Measurements from ENCODE around the gene BCCIP. TPM values are rescaled to one million over a fixed set of nuclear protein-coding genes. Genes with fewer than 3 reads are reported as not detected.

Gene BCCIP
- total and polyA plus RNA-seq, 2 of the 8 experiments (the other 6 are each of a cell fraction or from before 2014, with no cell fraction given), result 33.9 to 120 TPM

DNA sequence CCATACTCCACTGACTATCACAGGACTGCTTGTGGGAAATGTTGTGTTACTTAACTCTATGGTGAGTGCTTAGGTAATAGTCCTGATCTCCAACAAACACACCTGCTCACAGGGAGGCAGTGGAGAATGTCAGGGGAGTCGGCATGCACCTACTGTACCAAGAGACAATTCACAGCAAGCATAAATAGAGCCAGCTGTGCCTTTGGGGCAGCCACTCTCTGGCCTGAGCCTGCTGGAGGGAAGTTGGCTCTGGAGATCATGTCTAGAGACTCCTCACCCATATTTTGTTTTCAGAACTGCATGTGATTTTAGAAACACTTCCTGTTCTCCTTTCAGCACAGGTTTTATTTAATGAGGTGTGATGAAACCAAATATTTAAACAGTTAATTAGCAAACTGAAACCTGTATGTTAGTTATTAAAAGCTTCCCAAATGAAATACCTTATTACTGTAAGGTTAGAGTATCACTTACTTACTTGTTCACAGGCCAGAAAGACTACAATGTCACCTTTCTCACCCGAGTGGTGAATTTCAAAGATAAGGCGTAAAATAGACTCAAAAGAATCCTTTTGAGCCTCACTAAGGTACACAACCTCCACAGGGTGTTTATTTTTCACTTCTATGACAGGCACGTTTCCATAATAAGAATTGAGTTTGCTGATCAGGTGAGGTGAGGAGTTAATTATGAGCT is 35.9 kb downstream of the BCCIP start (continued):
- TF ChIP-seq, protein P1, sequence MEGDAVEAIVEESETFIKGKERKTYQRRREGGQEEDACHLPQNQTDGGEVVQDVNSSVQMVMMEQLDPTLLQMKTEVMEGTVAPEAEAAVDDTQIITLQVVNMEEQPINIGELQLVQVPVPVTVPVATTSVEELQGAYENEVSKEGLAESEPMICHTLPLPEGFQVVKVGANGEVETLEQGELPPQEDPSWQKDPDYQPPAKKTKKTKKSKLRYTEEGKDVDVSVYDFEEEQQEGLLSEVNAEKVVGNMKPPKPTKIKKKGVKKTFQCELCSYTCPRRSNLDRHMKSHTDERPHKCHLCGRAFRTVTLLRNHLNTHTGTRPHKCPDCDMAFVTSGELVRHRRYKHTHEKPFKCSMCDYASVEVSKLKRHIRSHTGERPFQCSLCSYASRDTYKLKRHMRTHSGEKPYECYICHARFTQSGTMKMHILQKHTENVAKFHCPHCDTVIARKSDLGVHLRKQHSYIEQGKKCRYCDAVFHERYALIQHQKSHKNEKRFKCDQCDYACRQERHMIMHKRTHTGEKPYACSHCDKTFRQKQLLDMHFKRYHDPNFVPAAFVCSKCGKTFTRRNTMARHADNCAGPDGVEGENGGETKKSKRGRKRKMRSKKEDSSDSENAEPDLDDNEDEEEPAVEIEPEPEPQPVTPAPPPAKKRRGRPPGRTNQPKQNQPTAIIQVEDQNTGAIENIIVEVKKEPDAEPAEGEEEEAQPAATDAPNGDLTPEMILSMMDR (IDR thresholded peaks at IDR 0.05; ENCODE audit: control extremely low read depth in 1 of 3, insufficient read depth in 1 of 3, low read depth in 1 of 3, low read length in 3 of 3), result no peak
- TF ChIP-seq SUZ12 (IDR thresholded peaks at IDR 0.05; ENCODE audit: low read length), result no peak
- no peak for TF ChIP-seq CTBP2 (IDR thresholded peaks at IDR 0.05; ENCODE audit: borderline replicate concordance, insufficient read depth, insufficient read length, low read length)

Data from H1 (cell line).